Parathyroid adenoma (tissue), 2 donors: ENCODE data around the gene IFI27L1.

Experiments used
- H2AFZ ChIP-seq: fragments of 300-600 bp; sonication (generic); one replicate; pipeline ENCODE4 v1.7.0; 2017; ENCODE audit warnings: antibody characterized with exemption, mild to moderate bottlenecking
- H3K27ac ChIP-seq: fragments of 300-600 bp; sonication (generic); one replicate; pipeline ENCODE4 v1.7.0; 2017
- H3K27me3 ChIP-seq: fragments of 300-600 bp; sonication (generic); one replicate; pipeline ENCODE4 v1.7.0; 2017; ENCODE audit warnings: low read length; ENCODE audit not compliant: control insufficient read depth, insufficient read depth
- H3K36me3 ChIP-seq: fragments of 300-600 bp; sonication (generic); one replicate; pipeline ENCODE4 v1.7.0; 2017; ENCODE audit warnings: low read length; ENCODE audit not compliant: control insufficient read depth, insufficient read depth
- H3K4me1 ChIP-seq: fragments of 300-600 bp; sonication (generic); one replicate; pipeline ENCODE4 v1.7.0; 2017; ENCODE audit warnings: control low read depth
- H3K4me2 ChIP-seq: fragments of 300-600 bp; sonication (generic); one replicate; pipeline ENCODE4 v1.7.0; 2017; ENCODE audit warnings: low read length
- H3K4me3 ChIP-seq: fragments of 300-600 bp; sonication (generic); one replicate; pipeline ENCODE4 v1.7.0; 2017; ENCODE audit warnings: low read depth, low read length
- H3K79me2 ChIP-seq: fragments of 300-600 bp; sonication (generic); one replicate; pipeline ENCODE4 v1.7.0; 2017; ENCODE audit warnings: control low read depth
- H3K9ac ChIP-seq: fragments of 300-600 bp; sonication (generic); one replicate; pipeline ENCODE4 v1.7.0; 2017; ENCODE audit warnings: mild to moderate bottlenecking
- H3K9me3 ChIP-seq: fragments of 300-600 bp; sonication (generic); one replicate; pipeline ENCODE4 v1.7.0; 2017; ENCODE audit warnings: low read length; ENCODE audit not compliant: control insufficient read depth
- TF ChIP-seq, protein P1 (sequence below): fragments of 300-600 bp; sonication (generic); IDR thresholded peaks from one replicate; pipeline ENCODE4 v1.7.0; 2017; ENCODE audit warnings: antibody characterized with exemption, mild to moderate bottlenecking
- donor health status: primary hyperparathyroidism.

IFI27L1 gene, protein sequence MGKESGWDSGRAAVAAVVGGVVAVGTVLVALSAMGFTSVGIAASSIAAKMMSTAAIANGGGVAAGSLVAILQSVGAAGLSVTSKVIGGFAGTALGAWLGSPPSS

DNA sequence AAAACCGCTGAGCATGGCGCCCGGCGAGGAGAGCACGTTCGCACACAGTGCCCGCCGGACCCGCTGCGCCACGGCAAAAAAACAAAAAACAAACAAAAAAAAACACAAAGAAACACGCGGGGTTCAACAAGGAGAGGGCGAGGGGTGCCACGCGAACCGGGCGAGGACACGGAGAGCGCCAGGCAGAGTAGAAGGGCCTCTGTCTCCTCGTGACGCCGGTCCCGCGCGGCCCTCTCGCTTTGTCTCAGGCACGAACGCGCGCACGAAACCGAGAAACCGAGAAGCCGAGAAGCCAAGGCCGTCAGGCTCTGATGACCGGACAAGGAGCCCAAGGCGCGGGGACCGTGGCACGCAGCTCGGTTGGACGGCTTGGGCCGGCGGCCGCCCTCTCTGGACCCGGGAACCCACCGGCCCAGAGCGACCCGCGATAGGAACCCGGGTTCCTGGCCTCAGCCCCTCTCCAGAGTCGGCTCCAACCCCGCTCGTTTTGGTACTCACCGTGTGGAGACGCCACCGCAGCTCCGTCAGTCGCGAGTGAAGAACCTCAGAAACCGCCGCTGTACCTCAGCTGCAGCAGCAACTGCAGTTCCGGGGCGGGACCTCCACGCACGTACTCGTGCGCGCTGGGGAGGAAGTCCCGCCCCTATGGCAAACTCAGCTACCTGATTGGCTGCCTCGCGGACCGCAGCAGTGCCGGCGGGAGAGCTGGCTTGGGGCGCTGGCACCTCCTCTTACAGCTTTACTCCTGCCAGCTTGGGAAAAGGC is at the start of gene IFI27L1, which contains the start of gene DDX24:
TSS of gene IFI27L1 (plus strand) at position 690 of the 765 bp plus-strand sequence. CDS start 15,628 bp downstream, outside the sequence.
TSS of gene DDX24 (minus strand) at position 582 of the 765 bp plus-strand sequence. CDS start 1,460 bp downstream, outside the sequence.
- Histone ChIP-seq H3K4me2 (peak within 1 kb of the TSS; percentile 88), H3K4me1 (peaks cover 16% of the 10 kb centered on the region), H3K9ac (peak within 1 kb of the TSS; percentile 6)

DNA sequence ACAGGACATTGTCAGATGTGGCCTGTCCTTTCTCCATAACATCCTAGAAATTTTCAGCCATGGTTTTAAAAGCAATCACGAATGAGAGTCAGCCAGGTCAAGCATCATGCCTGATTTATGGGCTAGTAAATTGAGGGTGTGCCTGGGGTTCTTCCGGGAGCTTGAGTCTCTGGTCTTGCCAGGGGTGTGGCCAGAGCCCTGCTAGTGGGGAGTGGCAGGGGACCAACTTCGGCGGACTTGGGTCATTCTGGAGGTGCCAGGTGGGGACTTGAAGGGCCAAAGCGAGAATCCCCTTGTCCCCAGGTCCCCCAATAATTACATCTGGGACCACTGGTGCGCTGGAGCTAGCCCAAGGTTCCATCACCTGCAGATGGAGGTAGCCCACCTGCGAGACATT is 49.2 kb upstream of the IFI27L1 start:
- no peak overlapping the region for H2AFZ ChIP-seq
- TF ChIP-seq, protein P1, sequence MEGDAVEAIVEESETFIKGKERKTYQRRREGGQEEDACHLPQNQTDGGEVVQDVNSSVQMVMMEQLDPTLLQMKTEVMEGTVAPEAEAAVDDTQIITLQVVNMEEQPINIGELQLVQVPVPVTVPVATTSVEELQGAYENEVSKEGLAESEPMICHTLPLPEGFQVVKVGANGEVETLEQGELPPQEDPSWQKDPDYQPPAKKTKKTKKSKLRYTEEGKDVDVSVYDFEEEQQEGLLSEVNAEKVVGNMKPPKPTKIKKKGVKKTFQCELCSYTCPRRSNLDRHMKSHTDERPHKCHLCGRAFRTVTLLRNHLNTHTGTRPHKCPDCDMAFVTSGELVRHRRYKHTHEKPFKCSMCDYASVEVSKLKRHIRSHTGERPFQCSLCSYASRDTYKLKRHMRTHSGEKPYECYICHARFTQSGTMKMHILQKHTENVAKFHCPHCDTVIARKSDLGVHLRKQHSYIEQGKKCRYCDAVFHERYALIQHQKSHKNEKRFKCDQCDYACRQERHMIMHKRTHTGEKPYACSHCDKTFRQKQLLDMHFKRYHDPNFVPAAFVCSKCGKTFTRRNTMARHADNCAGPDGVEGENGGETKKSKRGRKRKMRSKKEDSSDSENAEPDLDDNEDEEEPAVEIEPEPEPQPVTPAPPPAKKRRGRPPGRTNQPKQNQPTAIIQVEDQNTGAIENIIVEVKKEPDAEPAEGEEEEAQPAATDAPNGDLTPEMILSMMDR = no peak

More for the DNA sequence above, at the start of gene IFI27L1, which contains the start of gene DDX24:
- H3K9me3 ChIP-seq = no peaks in the 10 kb centered on the region
- TF ChIP-seq, protein P1 = no peak
- H3K36me3 ChIP-seq = no peaks in the 10 kb centered on the region
- peak within 1 kb of the TSS; percentile 87 for H2AFZ ChIP-seq
- H3K27me3 ChIP-seq = no peaks in the 10 kb centered on the region
- H3K27ac ChIP-seq = peak within 1 kb of the TSS; percentile 83
- H3K4me3 ChIP-seq = peak within 1 kb of the TSS; percentile 90
- H3K79me2 ChIP-seq = peaks cover 45% of the 10 kb centered on the region

DNA sequence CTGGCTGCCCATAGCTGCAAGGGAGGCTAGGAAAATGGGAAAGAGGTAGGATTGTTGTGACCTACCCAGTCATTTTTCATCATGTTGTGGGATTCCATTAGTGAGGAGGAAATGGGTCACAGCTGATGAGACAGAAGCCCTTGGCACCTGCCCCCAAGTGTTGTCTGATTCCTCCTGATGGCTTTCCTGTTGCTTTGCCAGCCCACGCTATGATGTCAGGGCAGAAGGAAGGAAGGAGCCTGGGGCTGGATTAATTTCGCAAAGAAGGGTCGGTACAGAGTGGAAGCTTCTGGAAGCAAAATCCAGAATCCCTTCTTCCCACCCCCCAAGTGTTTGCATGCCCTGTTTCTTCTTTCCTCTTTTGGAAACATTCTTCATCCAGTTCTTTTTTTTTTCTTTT is 46.2 kb upstream of the IFI27L1 start:
- Histone ChIP-seq H3K9ac (no peak overlapping the region), H3K9me3 (no peaks in the 10 kb centered on the region), H3K4me3 (no peak overlapping the region), H3K4me2 (no peak overlapping the region), H3K27ac (no peak overlapping the region), H3K27me3 (no peaks in the 10 kb centered on the region), H3K79me2 (no peaks in the 10 kb centered on the region), H3K36me3 (no peaks in the 10 kb centered on the region), H3K4me1 (no peaks in the 10 kb centered on the region), H2AFZ (no peak overlapping the region)
- TF ChIP-seq, protein P1 = no peak

More for the DNA sequence above, 49.2 kb upstream of the IFI27L1 start:
- H3K27me3 ChIP-seq = no peaks in the 10 kb centered on the region
- no peak overlapping the region for H3K27ac ChIP-seq
- H3K4me2 ChIP-seq = no peak overlapping the region
- H3K9ac ChIP-seq = no peak overlapping the region
- no peaks in the 10 kb centered on the region for H3K9me3 ChIP-seq
- H3K4me3 ChIP-seq = no peak overlapping the region
- peaks cover 3% of the 10 kb centered on the region for H3K4me1 ChIP-seq
- H3K79me2 ChIP-seq = no peaks in the 10 kb centered on the region
- no peaks in the 10 kb centered on the region for H3K36me3 ChIP-seq

DNA sequence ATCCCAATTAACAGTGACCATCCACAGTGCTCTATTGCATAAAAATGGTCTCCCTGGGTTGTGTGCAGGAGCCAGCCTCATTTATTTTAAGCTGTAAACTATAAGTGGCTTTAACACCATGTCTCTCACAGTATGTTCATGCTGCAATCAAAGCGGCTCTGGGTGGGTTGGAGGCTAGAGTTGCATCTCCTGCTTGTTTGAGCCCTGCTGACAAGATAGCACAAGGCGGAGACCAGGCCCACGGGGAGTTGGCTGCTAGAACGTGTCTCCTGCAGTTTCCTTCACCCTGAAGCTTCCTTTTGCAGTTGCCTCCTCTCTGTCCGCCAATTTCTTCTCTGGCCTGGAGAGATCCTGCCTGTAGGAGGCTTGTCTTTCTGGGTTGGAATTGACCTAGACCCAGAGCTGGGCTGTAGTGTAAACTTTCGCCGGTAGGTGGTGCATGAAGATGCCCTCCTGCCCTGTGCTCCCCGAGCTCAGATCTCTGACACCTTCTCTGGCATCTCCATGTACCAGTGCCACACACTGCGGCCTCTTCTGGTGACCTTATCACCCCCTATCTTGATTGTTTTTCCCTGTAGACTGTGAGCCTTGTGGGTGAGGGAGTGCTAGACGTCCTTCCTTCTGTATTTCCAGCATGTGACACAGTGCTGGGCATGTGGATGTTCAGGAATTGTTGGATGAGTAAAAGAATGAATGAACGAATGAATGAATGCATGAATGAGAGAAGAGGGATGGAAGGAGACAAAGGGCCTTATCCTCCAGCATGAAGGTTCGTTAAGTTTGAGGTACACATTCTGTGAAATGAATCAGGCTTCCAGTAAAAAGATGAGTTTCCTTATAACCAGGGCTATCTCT is 44.6 kb upstream of the IFI27L1 start:
- no peaks in the 10 kb centered on the region for H3K4me1 ChIP-seq
- H2AFZ ChIP-seq = no peak overlapping the region
- H3K27ac ChIP-seq = no peak overlapping the region
- no peaks in the 10 kb centered on the region for H3K79me2 ChIP-seq
- no peak overlapping the region for H3K4me2 ChIP-seq
- no peak overlapping the region for H3K4me3 ChIP-seq
- TF ChIP-seq, protein P1 = peak; percentile 88
- no peaks in the 10 kb centered on the region for H3K36me3 ChIP-seq
- H3K27me3 ChIP-seq = no peaks in the 10 kb centered on the region
- H3K9me3 ChIP-seq = no peaks in the 10 kb centered on the region
- no peak overlapping the region for H3K9ac ChIP-seq
